Esophagus squamous epithelium (tissue), 4 donors: Measurements from ENCODE around the gene RARB.

Source experiments
- CTCF ChIP-seq, 6 experiments: fragments of 450-650 bp in 4 of 6; fragments of 200-600 bp in 2 of 6; sonication (generic) in 2 of 6; IDR thresholded peaks; one replicate each; pipeline ENCODE4 v1.5.1; 2016 to 2019; ENCODE audit warnings: antibody characterized with exemption in 6 of 6, mild to moderate bottlenecking in 4 of 6, moderate library complexity in 4 of 6
- POLR2A ChIP-seq, 4 donors: fragments of 450-650 bp; IDR thresholded peaks; one replicate each; pipeline ENCODE4 v1.6.1; 2017; ENCODE audit warnings: antibody characterized with exemption in 4 of 4, mild to moderate bottlenecking in 4 of 4, moderate library complexity in 3 of 4

DNA sequence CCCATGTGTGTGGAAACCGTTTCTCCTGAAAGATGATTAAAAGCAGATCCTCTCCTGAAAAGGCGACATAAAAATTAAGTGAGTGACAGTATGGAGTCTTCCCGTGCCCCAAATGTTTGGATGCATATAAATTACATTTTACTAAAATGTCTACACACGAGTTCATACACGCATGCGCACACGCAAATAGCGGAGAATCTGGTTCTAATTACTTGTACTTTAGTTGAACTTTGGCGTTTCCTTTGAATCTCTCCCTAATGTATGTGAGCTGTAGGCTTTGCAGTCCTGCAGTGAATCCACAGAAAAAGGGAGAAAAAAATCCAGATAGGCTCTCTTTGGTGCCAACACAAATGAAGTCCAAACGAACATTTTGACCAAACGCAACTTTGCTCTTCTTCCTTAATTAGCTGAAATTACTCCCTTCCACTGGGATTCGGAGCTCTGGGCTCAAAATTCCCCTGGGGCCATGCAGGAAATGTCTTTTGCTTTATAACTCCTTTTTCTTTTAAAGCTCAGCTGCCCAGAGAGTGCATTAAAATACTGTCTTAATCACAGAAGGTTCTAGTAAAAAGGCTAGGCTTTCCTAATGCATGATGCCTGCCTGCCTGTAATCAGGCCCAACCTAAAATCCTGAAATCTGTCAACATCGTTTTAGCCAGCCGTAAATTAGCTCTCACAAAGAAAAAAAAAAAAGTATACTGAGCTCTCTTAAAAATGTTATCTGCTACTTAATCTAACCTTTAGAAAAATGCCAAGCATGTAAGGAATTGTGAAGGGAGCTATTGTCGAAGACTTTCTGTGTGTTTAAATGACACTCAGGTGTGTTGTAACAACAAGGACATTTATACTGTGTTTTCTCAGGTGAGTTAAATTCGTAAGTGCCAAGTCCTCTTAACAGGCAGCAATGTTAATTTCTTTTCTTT is 26.2 kb downstream of the RARB start:
- TF ChIP-seq CTCF (IDR thresholded peaks at IDR 0.05) (no peak), POLR2A (IDR thresholded peaks at IDR 0.05) (no peak)
